Upper lobe of left lung (tissue), 4 donors: ENCODE measurements around the gene UGT3A1.

ENCODE experiments used
- EP300 ChIP-seq, 4 donors: sonication (generic); formaldehyde crosslinking; IDR thresholded peaks; one replicate each; pipeline ENCODE4 v1.5.1; 2017; ENCODE audit warnings: antibody characterized with exemption in 4 of 4, control low read depth in 2 of 4
- POLR2A ChIP-seq, 4 donors: fragments of 450-650 bp; IDR thresholded peaks; one replicate each; pipeline ENCODE4 v1.5.1; 2016 to 2017; ENCODE audit warnings: antibody characterized with exemption in 4 of 4, mild to moderate bottlenecking in 2 of 4
- POLR2AphosphoS5 ChIP-seq, 2 donors: sonication (generic); formaldehyde crosslinking; IDR thresholded peaks; one replicate each; pipeline ENCODE4 v1.5.1; 2017; ENCODE audit warnings: antibody characterized with exemption in 2 of 2
- TF ChIP-seq, protein P1 (sequence below), 6 experiments: fragments of 450-650 bp in 4 of 6; fragments of 200-600 bp in 2 of 6; sonication (generic) in 2 of 6; IDR thresholded peaks; one replicate each; pipeline ENCODE4 v1.5.1; 2016 to 2019; ENCODE audit warnings: antibody characterized with exemption in 6 of 6

- TF ChIP-seq, protein P1, sequence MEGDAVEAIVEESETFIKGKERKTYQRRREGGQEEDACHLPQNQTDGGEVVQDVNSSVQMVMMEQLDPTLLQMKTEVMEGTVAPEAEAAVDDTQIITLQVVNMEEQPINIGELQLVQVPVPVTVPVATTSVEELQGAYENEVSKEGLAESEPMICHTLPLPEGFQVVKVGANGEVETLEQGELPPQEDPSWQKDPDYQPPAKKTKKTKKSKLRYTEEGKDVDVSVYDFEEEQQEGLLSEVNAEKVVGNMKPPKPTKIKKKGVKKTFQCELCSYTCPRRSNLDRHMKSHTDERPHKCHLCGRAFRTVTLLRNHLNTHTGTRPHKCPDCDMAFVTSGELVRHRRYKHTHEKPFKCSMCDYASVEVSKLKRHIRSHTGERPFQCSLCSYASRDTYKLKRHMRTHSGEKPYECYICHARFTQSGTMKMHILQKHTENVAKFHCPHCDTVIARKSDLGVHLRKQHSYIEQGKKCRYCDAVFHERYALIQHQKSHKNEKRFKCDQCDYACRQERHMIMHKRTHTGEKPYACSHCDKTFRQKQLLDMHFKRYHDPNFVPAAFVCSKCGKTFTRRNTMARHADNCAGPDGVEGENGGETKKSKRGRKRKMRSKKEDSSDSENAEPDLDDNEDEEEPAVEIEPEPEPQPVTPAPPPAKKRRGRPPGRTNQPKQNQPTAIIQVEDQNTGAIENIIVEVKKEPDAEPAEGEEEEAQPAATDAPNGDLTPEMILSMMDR (IDR thresholded peaks at IDR 0.05): no peak
- TF ChIP-seq EP300 (IDR thresholded peaks at IDR 0.05) (no peak), POLR2AphosphoS5 (IDR thresholded peaks at IDR 0.05) (no peak), POLR2A (IDR thresholded peaks at IDR 0.05) (no peak)
Measured at GRCh38 chr5:35971186-35971877, 19.9 kb downstream of the UGT3A1 start.
